ENCODE measurements around the gene CSNK1E.
"Not testable (repeated sequence)": the region's sequence is repeated elsewhere in the genome, so short reads cannot be mapped to it uniquely, and the experiment has no call there.

CSNK1E gene

GRCh38 chr22:38317122-38317994 is at the start of gene CSNK1E:
Gene CSNK1E (minus strand): TSS chr22:38317433. CDS start chr22:38314157, 3,276 bp downstream.
- DNase-seq, result peak; percentile 53 to 69

- not testable (repeated sequence) for DNase-seq
Measured at GRCh38 chr22:38365829-38366228, 48.6 kb upstream of the CSNK1E start.

GRCh38 chr22:38365174-38365573 is 47.9 kb upstream of the CSNK1E start:
- not testable (repeated sequence) for DNase-seq

- not testable (repeated sequence) for DNase-seq
Measured at GRCh38 chr22:38360560-38360959, 43.3 kb upstream of the CSNK1E start.

GRCh38 chr22:38359817-38360216 is 42.6 kb upstream of the CSNK1E start:
- DNase-seq, result not testable (repeated sequence)

GRCh38 chr22:38357971-38358370 is 40.7 kb upstream of the CSNK1E start:
- not testable (repeated sequence) for DNase-seq

- no peak for DNase-seq
Measured at GRCh38 chr22:38355275-38355674, 38.0 kb upstream of the CSNK1E start.

GRCh38 chr22:38353701-38354100 is 36.5 kb upstream of the CSNK1E start:
- no peak for DNase-seq

GRCh38 chr22:38353142-38353629 is 36.0 kb upstream of the CSNK1E start:
- peak; percentile 76 to 77 for DNase-seq

- no peak for DNase-seq
Measured at GRCh38 chr22:38352436-38352835, 35.2 kb upstream of the CSNK1E start.

GRCh38 chr22:38350444-38351359 is 33.5 kb upstream of the CSNK1E start:
- DNase-seq, result no peak

GRCh38 chr22:38348751-38349496 is 31.7 kb upstream of the CSNK1E start:
- no peak for DNase-seq

- no peak for DNase-seq
Measured at GRCh38 chr22:38347944-38348750, 30.9 kb upstream of the CSNK1E start.

- no peak for DNase-seq
Measured at GRCh38 chr22:38347181-38347943, 30.1 kb upstream of the CSNK1E start.

GRCh38 chr22:38346506-38346905 is 29.3 kb upstream of the CSNK1E start:
- no peak for DNase-seq

GRCh38 chr22:38345782-38346181 is 28.5 kb upstream of the CSNK1E start:
- no peak for DNase-seq

GRCh38 chr22:38339893-38340292 is 22.7 kb upstream of the CSNK1E start:
- DNase-seq, result not testable (repeated sequence)

- no peak for DNase-seq
Measured at GRCh38 chr22:38338772-38339379, 21.6 kb upstream of the CSNK1E start.

- no peak for DNase-seq
Measured at GRCh38 chr22:38336699-38337098, 19.5 kb upstream of the CSNK1E start.

- DNase-seq, result no peak
Measured at GRCh38 chr22:38335077-38335476, 17.8 kb upstream of the CSNK1E start.
